HCT116 (cell line): ENCODE results near the gene HSPA1A.

Experiments
- CEBPB ChIP-seq: IDR thresholded peaks from 2 replicates; pipeline ENCODE4 v1.6.1; 2012; ENCODE audit warnings: low read depth
- EZH2 ChIP-seq: fragments of 200-600 bp; sonication (generic); IDR thresholded peaks from 2 replicates; pipeline ENCODE4 v1.6.1; 2017; ENCODE audit warnings: antibody characterized with exemption, mixed run types
- POLR2A ChIP-seq: IDR thresholded peaks from 2 replicates; pipeline ENCODE4 v1.7.0; 2011; ENCODE audit warnings: borderline replicate concordance; ENCODE audit not compliant: insufficient read depth, insufficient read length; ENCODE audit errors: extremely low read depth
- POLR2AphosphoS5 ChIP-seq: IDR thresholded peaks from 2 replicates; pipeline ENCODE4 v1.6.1; 2011; ENCODE audit warnings: mild to moderate bottlenecking, low read depth, low read length, moderate library complexity
- RAD21 ChIP-seq: IDR thresholded peaks from 2 replicates; pipeline ENCODE4 v1.6.1; 2012; ENCODE audit warnings: low read depth, mild to moderate bottlenecking
- SRF ChIP-seq: IDR thresholded peaks from 2 replicates; pipeline ENCODE4 v1.6.1; 2012; ENCODE audit warnings: low read depth
- TCF7L2 ChIP-seq: IDR thresholded peaks from 2 replicates; pipeline ENCODE4 v1.7.0; 2011; ENCODE audit warnings: borderline replicate concordance, inconsistent platforms; ENCODE audit not compliant: insufficient read depth, insufficient read length; ENCODE audit errors: extremely low read depth
- ZNF274 ChIP-seq: fragments of 200-500 bp; sonication (Bioruptor generic); IDR thresholded peaks from 2 replicates; pipeline ENCODE4 v1.6.1; 2014; ENCODE audit warnings: mild to moderate bottlenecking, low read depth, low read length, inconsistent platforms
- TF ChIP-seq, protein P1 (sequence below), 3 experiments: fragments of 200-600 bp in 1 of 3; sonication (generic) in 1 of 3; IDR thresholded peaks in 2 of 3; conservative IDR thresholded peaks in 1 of 3; 2 replicates each; pipeline ENCODE4 v1.5.1; 2012 to 2017; ENCODE audit warnings: low read depth in 2 of 3, low read length in 2 of 3, antibody characterized with exemption in 1 of 3, borderline replicate concordance in 1 of 3, control low read depth in 1 of 3, mild to moderate bottlenecking in 1 of 3, mixed read lengths in 1 of 3, mixed run types in 1 of 3, moderate library complexity in 1 of 3; ENCODE audit not compliant: insufficient read depth in 1 of 3
- TF ChIP-seq, protein P2 (sequence below): IDR thresholded peaks from 2 replicates; pipeline ENCODE4 v1.6.1; 2011; ENCODE audit warnings: mild to moderate bottlenecking, low read length, moderate library complexity; ENCODE audit not compliant: insufficient replicate concordance; ENCODE audit errors: extremely low read depth

DNA sequence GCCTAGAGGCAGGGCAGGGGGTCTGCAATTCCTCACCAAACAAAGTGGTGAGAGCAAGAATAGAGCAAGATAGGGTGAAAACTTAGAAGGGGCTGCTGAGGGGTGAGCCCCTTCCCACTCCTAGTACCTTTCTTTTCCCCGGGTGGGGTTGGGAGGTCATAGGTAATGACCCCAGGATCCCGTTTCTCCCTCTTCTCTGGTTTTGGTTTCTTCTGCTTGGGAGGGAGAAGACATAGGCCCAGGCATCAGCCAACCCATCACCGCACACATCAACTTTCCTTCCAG is 23.3 kb upstream of the HSPA1A start:
- TF ChIP-seq SRF (no peak), EZH2 (no peak), ZNF274 (no peak), TCF7L2 (no peak), POLR2AphosphoS5 (no peak), RAD21 (no peak), POLR2A (no peak), CEBPB (no peak)
- TF ChIP-seq, protein P1, sequence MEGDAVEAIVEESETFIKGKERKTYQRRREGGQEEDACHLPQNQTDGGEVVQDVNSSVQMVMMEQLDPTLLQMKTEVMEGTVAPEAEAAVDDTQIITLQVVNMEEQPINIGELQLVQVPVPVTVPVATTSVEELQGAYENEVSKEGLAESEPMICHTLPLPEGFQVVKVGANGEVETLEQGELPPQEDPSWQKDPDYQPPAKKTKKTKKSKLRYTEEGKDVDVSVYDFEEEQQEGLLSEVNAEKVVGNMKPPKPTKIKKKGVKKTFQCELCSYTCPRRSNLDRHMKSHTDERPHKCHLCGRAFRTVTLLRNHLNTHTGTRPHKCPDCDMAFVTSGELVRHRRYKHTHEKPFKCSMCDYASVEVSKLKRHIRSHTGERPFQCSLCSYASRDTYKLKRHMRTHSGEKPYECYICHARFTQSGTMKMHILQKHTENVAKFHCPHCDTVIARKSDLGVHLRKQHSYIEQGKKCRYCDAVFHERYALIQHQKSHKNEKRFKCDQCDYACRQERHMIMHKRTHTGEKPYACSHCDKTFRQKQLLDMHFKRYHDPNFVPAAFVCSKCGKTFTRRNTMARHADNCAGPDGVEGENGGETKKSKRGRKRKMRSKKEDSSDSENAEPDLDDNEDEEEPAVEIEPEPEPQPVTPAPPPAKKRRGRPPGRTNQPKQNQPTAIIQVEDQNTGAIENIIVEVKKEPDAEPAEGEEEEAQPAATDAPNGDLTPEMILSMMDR (IDR thresholded peaks at IDR 0.05 in 2 of 3, conservative IDR thresholded peaks at IDR 0.05 in 1 of 3; ENCODE audit: borderline replicate concordance in 1 of 3, insufficient read depth in 1 of 3, low read depth in 2 of 3, low read length in 2 of 3) = no peak
- TF ChIP-seq, protein P2, sequence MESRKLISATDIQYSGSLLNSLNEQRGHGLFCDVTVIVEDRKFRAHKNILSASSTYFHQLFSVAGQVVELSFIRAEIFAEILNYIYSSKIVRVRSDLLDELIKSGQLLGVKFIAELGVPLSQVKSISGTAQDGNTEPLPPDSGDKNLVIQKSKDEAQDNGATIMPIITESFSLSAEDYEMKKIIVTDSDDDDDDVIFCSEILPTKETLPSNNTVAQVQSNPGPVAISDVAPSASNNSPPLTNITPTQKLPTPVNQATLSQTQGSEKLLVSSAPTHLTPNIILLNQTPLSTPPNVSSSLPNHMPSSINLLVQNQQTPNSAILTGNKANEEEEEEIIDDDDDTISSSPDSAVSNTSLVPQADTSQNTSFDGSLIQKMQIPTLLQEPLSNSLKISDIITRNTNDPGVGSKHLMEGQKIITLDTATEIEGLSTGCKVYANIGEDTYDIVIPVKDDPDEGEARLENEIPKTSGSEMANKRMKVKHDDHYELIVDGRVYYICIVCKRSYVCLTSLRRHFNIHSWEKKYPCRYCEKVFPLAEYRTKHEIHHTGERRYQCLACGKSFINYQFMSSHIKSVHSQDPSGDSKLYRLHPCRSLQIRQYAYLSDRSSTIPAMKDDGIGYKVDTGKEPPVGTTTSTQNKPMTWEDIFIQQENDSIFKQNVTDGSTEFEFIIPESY = no peak
